GM12878 (cell line): ENCODE results near the gene LIG4. TPM values are rescaled to one million over a fixed set of nuclear protein-coding genes. Genes with fewer than 3 reads are reported as not detected.
A peak's percentile ranks its signal among the peaks of the same experiment; 100 is the strongest.

Experiments
- ATAC-seq: fragments of 200-7000 bp; cut with Tn5 transposase; 3 replicates; pipeline ENCODE4 v1.9.1; 2020; ENCODE audit warnings: mild to moderate bottlenecking, moderate library complexity
- BruUV-seq: library from RNA; stranded (reverse); fragments of 400-500 nt; replicated peaks from 2 replicates; lab custom pipeline; 2021; lab: Mats Ljungman, UMichigan
- CTCF ChIA-PET: fragments of 300-600 bp; sonication (Branson Sonifier 250); formaldehyde crosslinking; extraction: SDS; loops from one replicate; lab custom pipeline; 2021; ENCODE audit warnings: inconsistent platforms; lab: Yijun Ruan, JAX
- POLR2A ChIA-PET: fragments of 350-600 bp; formaldehyde crosslinking; extraction: SDS; loops from one replicate; lab custom pipeline; 2021; ENCODE audit warnings: inconsistent platforms; lab: Charles Lee
- RAD21 ChIA-PET: fragments of 300-600 bp; sonication (Branson Sonifier 250); formaldehyde crosslinking; loops from one replicate; lab custom pipeline; 2023; ENCODE audit warnings: antibody characterized with exemption; ENCODE audit not compliant: unreplicated experiment; lab: Charles Lee
- SMC1A ChIA-PET: fragments of 300-600 bp; sonication (Branson Sonifier 250); formaldehyde crosslinking; loops from one replicate; lab custom pipeline; 2023; ENCODE audit not compliant: unreplicated experiment, uncharacterized antibody; lab: Charles Lee
- DNase-seq: peaks from one replicate; pipeline ENCODE4 v3.0.0-alpha.2; 2011; ENCODE audit warnings: low read depth, low spot score
- FAIRE-seq: peaks from 3 replicates; lab custom pipeline; 2011; peaks lifted over from hg19 to GRCh38; lab: Jason Lieb, UNC
- H2AFZ ChIP-seq: 2 replicates; pipeline ENCODE4 v1.6.0; 2011; ENCODE audit warnings: low read depth, low read length, control low read depth; ENCODE audit not compliant: control insufficient read depth
- H3K27ac ChIP-seq: 2 replicates; pipeline ENCODE4 v1.5.1; 2011; ENCODE audit warnings: control low read depth; ENCODE audit not compliant: control insufficient read depth, insufficient read depth
- H3K27me3 ChIP-seq, 2 experiments: replicated peaks in 1 of 2; 2 replicates each; pipeline versions ENCODE4 v1.6.0 to v1.6.1; 2011; ENCODE audit warnings: low read length in 1 of 2; ENCODE audit not compliant: control insufficient read depth in 2 of 2, insufficient read depth in 2 of 2
- H3K36me3 ChIP-seq, 2 experiments: 2 replicates each; pipeline ENCODE4 v1.5.1; 2011; ENCODE audit warnings: low read length in 1 of 2; ENCODE audit not compliant: control insufficient read depth in 2 of 2, insufficient read depth in 2 of 2
- H3K4me1 ChIP-seq: 2 replicates; pipeline ENCODE4 v1.6.1; 2011; ENCODE audit warnings: mild to moderate bottlenecking, low read length, moderate library complexity, mixed read lengths; ENCODE audit not compliant: control insufficient read depth, insufficient read depth
- H3K4me2 ChIP-seq: 2 replicates; pipeline ENCODE4 v1.6.0; 2011; ENCODE audit warnings: control low read depth; ENCODE audit not compliant: control insufficient read depth, insufficient read depth
- H3K4me3 ChIP-seq: fragments of 200-600 bp; sonication (generic); 2 replicates; pipeline ENCODE4 v1.5.1; 2016
- H3K79me2 ChIP-seq: 2 replicates; pipeline ENCODE4 v1.6.0; 2011; ENCODE audit warnings: low read length; ENCODE audit not compliant: control insufficient read depth, insufficient read depth
- H3K9ac ChIP-seq: 2 replicates; pipeline ENCODE4 v1.8.0; 2011; ENCODE audit warnings: low read length, control low read depth, mixed read lengths; ENCODE audit not compliant: control insufficient read depth, insufficient read depth
- H3K9me3 ChIP-seq: replicated peaks from 3 replicates; pipeline ENCODE4 v1.5.1; 2011; ENCODE audit warnings: mild to moderate bottlenecking, low read length; ENCODE audit not compliant: control insufficient read depth, insufficient read depth
- H4K20me1 ChIP-seq: 2 replicates; pipeline ENCODE4 v1.6.0; 2011; ENCODE audit not compliant: control insufficient read depth, insufficient read depth
- PAX5 ChIP-seq: IDR thresholded peaks from 2 replicates; pipeline ENCODE4 v1.6.1; 2011; ENCODE audit warnings: low read depth, low read length, borderline replicate concordance
- REST ChIP-seq: IDR thresholded peaks from 2 replicates; pipeline ENCODE4 v1.6.1; 2012; ENCODE audit warnings: mild to moderate bottlenecking, low read depth, low read length
- SP1 ChIP-seq: IDR thresholded peaks from one replicate; pipeline ENCODE4 v1.6.1; 2011; ENCODE audit warnings: low read depth, low read length
- WGBS: methylation state at CpG from one replicate; pipeline ENCODE4 v1.1.6; 2016; ENCODE audit warnings: low lambda C conversion rate; ENCODE audit not compliant: insufficient replicate concordance, insufficient coverage; ENCODE audit errors: missing lambda C conversion rate; 5-methylcytosine and 5-hydroxymethylcytosine counted together
- in situ Hi-C: fragments of 300-500 bp; cut with MboI; formaldehyde crosslinking; loops from 9 replicates; pipeline ENCODE4 v1.14.3; 2018; ENCODE audit warnings: mixed read lengths
- intact Hi-C: fragments of 100-400 bp; cut with micrococcal nuclease; formaldehyde crosslinking; loops from one replicate; pipeline ENCODE4 v1.14.2; 2022; ENCODE audit not compliant: unreplicated experiment
- polyA plus RNA-seq, 11 experiments: library from polyadenylated mRNA; depleted of rRNA in 4 of 11; unstranded in 6 of 11; stranded (reverse) in 5 of 11; fragments of >200 nt; fragmentation: Nextera tagmentation in 4 of 11; fragmentation: Illumina TruSeq in 1 of 11; extraction: Ambion mirVana in 4 of 11; extraction: Trizol in 1 of 11; gene quantifications; 1 replicate in 1 of 11; 2 replicates in 10 of 11; pipeline versions ENCODE4 v1.2.1 to v1.2.3, GENCODE V29; 2011 to 2016; ENCODE audit warnings: inconsistent platforms in 2 of 11, missing spikeins in 2 of 11, low read depth in 1 of 11
- total RNA-seq, 4 experiments: library from RNA; depleted of rRNA in 3 of 4; stranded (reverse); fragments of >200 nt in 3 of 4; fragmentation: Illumina TruSeq in 1 of 4; extraction: Trizol in 1 of 4; gene quantifications; 2 replicates each; pipeline versions ENCODE4 v1.2.1 to v1.2.3, GENCODE V29; 2013 to 2021

Gene LIG4
- total and polyA plus RNA-seq, 10 of the 15 experiments (the other 5 are each of a cell fraction or from before 2014, with no cell fraction given): 2.3 to 15.0 (median 8.5) TPM

DNA sequence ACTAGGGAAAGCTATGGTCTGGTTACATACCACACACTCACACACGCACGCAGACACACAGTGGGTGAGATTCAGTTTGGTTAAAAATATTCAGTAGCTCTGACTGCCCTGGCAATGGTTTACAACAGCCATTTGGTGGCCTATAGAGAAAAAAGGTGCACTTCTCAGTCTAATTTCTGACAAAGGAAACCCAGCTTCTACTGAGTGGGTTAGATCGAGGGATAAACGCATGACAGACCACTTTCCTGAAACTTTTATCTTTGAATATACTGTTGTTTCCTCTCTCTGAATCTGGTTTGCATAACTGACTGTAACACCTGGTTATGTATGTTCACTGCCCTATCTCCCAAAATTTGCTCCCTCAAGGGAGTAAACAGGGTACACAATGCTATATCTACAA, 2.5 kb downstream of the LIG4 start:
- Histone ChIP-seq H2AFZ (peak overlapping the region; percentile 2), H3K9ac (peak overlapping the region; percentile 4; the same call in 1 of the 2 replicates), H3K4me2 (peak overlapping the region; percentile 75), H3K27ac (peak overlapping the region; percentile 59), H3K4me1 (peaks cover 15% of the 10 kb centered on the region), H4K20me1 (no peaks in the 10 kb centered on the region), H3K36me3 (peaks cover 0 to 8% of the 10 kb centered on the region in 2 experiments; a peak in 2 of 4 replicates), H3K4me3 (peak overlapping the region; percentile 27; the same call in 1 of the 2 replicates), H3K9me3 (no peaks in the 10 kb centered on the region), H3K79me2 (peaks cover 20% of the 10 kb centered on the region), H3K27me3 (no peaks in the 10 kb centered on the region)
- ChIA-PET RAD21 (interaction anchor here (0.8 kb wide), 1 partner anchor 11 kb away, joined by 4 read pairs; no protein-coding TSS in a partner anchor), SMC1A (interaction anchor here (1.5 to 2.6 kb wide), 2 partner anchors 11 to 13 kb away, joined by 5 to 12 read pairs; no protein-coding TSS in a partner anchor), POLR2A (no interaction called here), CTCF (interaction anchor here (1.1 to 2.0 kb wide), 2 partner anchors 33 to 37 kb away, joined by 3 to 6 read pairs; no protein-coding TSS in a partner anchor)
- BruUV-seq: no TSS peak
- FAIRE-seq (no peak), DNase-seq (no peak), ATAC-seq (peak; percentile 21)
- in situ Hi-C loops (loop anchor here (25.0 kb wide), 1 partner anchor 1651 kb away; the partner anchor contains the start of gene ARGLU1), intact Hi-C loops (no loop called here)
- 0% methylated on average over 4 of the region's 4 CpGs for WGBS
- TF ChIP-seq PAX5 (no peak), SP1 (no peak), REST (no peak)
